ENCODE data around the gene C1orf210.

C1orf210 gene

GRCh38 chr1:43270421-43271095, 14.8 kb downstream of the C1orf210 start:
- H3K27ac ChIP-seq (ENCODE audit: low read depth, low read length, poor library complexity, severe bottlenecking) = no peak overlapping the region
- H2AFZ ChIP-seq (ENCODE audit: low read length) = no peak overlapping the region
- no peaks in the 10 kb centered on the region for H3F3A ChIP-seq (ENCODE audit: insufficient read depth, low read length)
- H3K4me2 ChIP-seq (ENCODE audit: low read length) = peak overlapping the region; percentile 51
- H3K79me2 ChIP-seq (ENCODE audit: insufficient read depth, low read length) = no peaks in the 10 kb centered on the region
- no peaks in the 10 kb centered on the region for H4K20me1 ChIP-seq (ENCODE audit: insufficient read depth, low read length)
- no peaks in the 10 kb centered on the region; the same call in 1 of the 2 replicates for H3K27me3 ChIP-seq (ENCODE audit: insufficient read depth, low read length)
- no peaks in the 10 kb centered on the region for H3K9me2 ChIP-seq (ENCODE audit: low read depth, low read length)
- H3K4me1 ChIP-seq (ENCODE audit: insufficient read depth, low read length, severe bottlenecking) = peaks cover 3% of the 10 kb centered on the region
- H3K9ac ChIP-seq (ENCODE audit: low read length) = no peak overlapping the region
- no peaks in the 10 kb centered on the region for H3K9me3 ChIP-seq (ENCODE audit: low read length)
- H3K4me3 ChIP-seq (ENCODE audit: low read depth, low read length, poor library complexity, severe bottlenecking) = peak overlapping the region; percentile 37
- TF ChIP-seq EZH2 (IDR thresholded peaks at IDR 0.05; ENCODE audit: borderline replicate concordance, low read length) (no peak), CTCF (IDR thresholded peaks at IDR 0.05; ENCODE audit: low read length) (no peak)
- no peaks in the 10 kb centered on the region for H3K36me3 ChIP-seq (ENCODE audit: insufficient read depth, low read length)

DNA sequence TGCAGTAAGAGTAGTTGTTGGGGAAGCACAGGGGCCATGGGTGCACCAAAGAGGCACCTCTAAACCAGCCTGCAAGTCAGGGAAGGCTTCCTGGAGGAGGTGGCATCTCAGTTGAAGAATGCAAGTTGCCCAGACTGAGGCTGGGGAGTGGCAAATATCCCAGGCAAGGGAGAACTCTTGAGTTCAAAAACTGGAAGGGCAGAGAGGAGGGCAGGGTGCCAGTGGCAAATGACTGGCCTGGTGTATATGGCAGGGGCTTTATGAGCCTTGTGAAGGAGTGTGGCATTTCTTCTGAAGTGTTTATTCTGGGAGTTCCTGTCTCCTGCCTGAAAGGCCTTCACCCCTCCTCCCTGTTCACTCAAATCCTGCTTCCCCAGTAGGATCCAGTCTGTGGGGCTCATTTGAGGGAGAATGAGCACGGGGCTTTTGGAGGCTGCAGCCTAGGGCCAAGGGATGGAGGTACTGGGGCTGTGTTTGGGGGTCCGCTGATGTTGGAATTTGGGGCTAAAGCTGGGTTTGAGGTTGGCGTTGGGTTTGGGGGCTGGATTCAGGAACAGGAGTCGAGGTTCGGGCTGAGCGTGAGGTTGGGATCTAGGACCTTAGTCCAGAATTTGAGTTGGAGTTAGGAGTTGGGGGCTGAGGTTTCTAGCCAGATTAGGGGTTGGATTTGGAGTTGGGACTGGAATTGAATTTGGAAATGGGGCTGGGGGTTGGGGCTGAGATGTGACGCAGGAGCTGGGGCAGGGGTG, 15.6 kb downstream of the C1orf210 start, which contains the start of gene TMEM125:
TMEM125 (plus strand) TSS at position 357 of the 749 bp plus-strand sequence. CDS start 2,740 bp downstream, outside the sequence.
- no peaks in the 10 kb centered on the region for H3K9me2 ChIP-seq (ENCODE audit: low read depth, low read length)
- no peak within 1 kb of the TSS for H3K27ac ChIP-seq (ENCODE audit: low read depth, low read length, poor library complexity, severe bottlenecking)
- H3K79me2 ChIP-seq (ENCODE audit: insufficient read depth, low read length) = no peaks in the 10 kb centered on the region
- TF ChIP-seq CTCF (IDR thresholded peaks at IDR 0.05; ENCODE audit: low read length) (no peak), EZH2 (IDR thresholded peaks at IDR 0.05; ENCODE audit: borderline replicate concordance, low read length) (no peak)
- no peak within 1 kb of the TSS for H2AFZ ChIP-seq (ENCODE audit: low read length)
- H3K9ac ChIP-seq (ENCODE audit: low read length) = no peak within 1 kb of the TSS
- no peaks in the 10 kb centered on the region for H3K9me3 ChIP-seq (ENCODE audit: low read length)
- no peaks in the 10 kb centered on the region; the same call in 1 of the 2 replicates for H3K27me3 ChIP-seq (ENCODE audit: insufficient read depth, low read length)
- H3K4me1 ChIP-seq (ENCODE audit: insufficient read depth, low read length, severe bottlenecking) = peaks cover 3% of the 10 kb centered on the region
- H3K4me2 ChIP-seq (ENCODE audit: low read length) = peak within 1 kb of the TSS; percentile 51
- no peaks in the 10 kb centered on the region for H4K20me1 ChIP-seq (ENCODE audit: insufficient read depth, low read length)
- H3K36me3 ChIP-seq (ENCODE audit: insufficient read depth, low read length) = no peaks in the 10 kb centered on the region
- H3F3A ChIP-seq (ENCODE audit: insufficient read depth, low read length) = no peaks in the 10 kb centered on the region
- peak within 1 kb of the TSS; percentile 37 for H3K4me3 ChIP-seq (ENCODE audit: low read depth, low read length, poor library complexity, severe bottlenecking)

DNA sequence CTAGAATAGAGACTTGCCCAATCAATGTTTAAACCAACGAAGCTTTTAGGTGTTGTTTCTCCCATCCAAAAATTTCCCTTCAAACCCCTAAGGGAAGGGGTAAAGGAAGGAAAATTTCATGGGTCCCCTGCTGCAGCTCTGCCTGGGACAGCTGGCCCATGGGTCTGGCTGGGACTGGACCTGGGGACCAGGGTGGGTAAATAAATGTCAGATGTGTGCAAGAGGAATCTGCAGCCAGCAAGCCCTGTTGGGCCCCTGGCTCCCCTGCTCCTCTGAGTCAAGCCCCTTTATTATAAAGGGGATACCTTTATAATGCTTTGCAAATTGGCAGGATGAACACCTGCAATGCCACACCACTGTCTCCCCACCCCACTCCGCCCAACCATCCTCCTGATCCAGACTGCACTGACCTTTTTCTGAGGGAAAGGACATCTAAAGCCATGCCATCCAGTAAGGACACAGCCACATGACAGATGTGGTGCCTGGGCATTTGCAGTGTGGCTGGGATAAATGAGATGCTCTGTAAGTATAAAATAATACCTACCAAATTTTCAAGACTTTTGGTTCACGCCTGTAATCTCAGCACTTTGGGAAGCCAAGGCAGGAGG, 17.5 kb downstream of the C1orf210 start:
- no peak overlapping the region for H2AFZ ChIP-seq (ENCODE audit: low read length)
- H3K4me2 ChIP-seq (ENCODE audit: low read length) = no peak overlapping the region
- no peaks in the 10 kb centered on the region for H4K20me1 ChIP-seq (ENCODE audit: insufficient read depth, low read length)

More for the DNA sequence above, 17.5 kb downstream of the C1orf210 start:
- H3K9me3 ChIP-seq (ENCODE audit: low read length) = peaks cover 4% of the 10 kb centered on the region; the same call in 1 of the 2 replicates
- H3K9me2 ChIP-seq (ENCODE audit: low read depth, low read length) = no peaks in the 10 kb centered on the region
- no peaks in the 10 kb centered on the region for H3F3A ChIP-seq (ENCODE audit: insufficient read depth, low read length)
- H3K36me3 ChIP-seq (ENCODE audit: insufficient read depth, low read length) = no peaks in the 10 kb centered on the region
- no peak overlapping the region for H3K4me3 ChIP-seq (ENCODE audit: low read depth, low read length, poor library complexity, severe bottlenecking)
- no peaks in the 10 kb centered on the region; the same call in 1 of the 2 replicates for H3K27me3 ChIP-seq (ENCODE audit: insufficient read depth, low read length)
- no peak for TF ChIP-seq EZH2 (IDR thresholded peaks at IDR 0.05; ENCODE audit: borderline replicate concordance, low read length)
- TF ChIP-seq CTCF (IDR thresholded peaks at IDR 0.05; ENCODE audit: low read length) = no peak
- peaks cover 3% of the 10 kb centered on the region for H3K4me1 ChIP-seq (ENCODE audit: insufficient read depth, low read length, severe bottlenecking)
- no peak overlapping the region for H3K9ac ChIP-seq (ENCODE audit: low read length)
- H3K27ac ChIP-seq (ENCODE audit: low read depth, low read length, poor library complexity, severe bottlenecking) = no peak overlapping the region
- H3K79me2 ChIP-seq (ENCODE audit: insufficient read depth, low read length) = no peaks in the 10 kb centered on the region
